Fibroblast of mammary gland (primary cell): ENCODE results near the gene DIP2C.

Experiments
- DNase-seq: peaks from one replicate; pipeline ENCODE4 v3.0.0-alpha.2; 2010; ENCODE audit warnings: low read depth
- H3K4me3 ChIP-seq: 2 replicates; pipeline ENCODE4 v1.5.1; 2011; ENCODE audit warnings: low read depth, mild to moderate bottlenecking, low read length, moderate library complexity; ENCODE audit not compliant: control insufficient read depth
- TF ChIP-seq, protein P1 (sequence below): conservative IDR thresholded peaks from 2 replicates; pipeline ENCODE4 v1.5.1; 2011; ENCODE audit warnings: low read depth, low read length, inconsistent platforms; ENCODE audit not compliant: control insufficient read depth, insufficient read depth

Gene DIP2C

DNA sequence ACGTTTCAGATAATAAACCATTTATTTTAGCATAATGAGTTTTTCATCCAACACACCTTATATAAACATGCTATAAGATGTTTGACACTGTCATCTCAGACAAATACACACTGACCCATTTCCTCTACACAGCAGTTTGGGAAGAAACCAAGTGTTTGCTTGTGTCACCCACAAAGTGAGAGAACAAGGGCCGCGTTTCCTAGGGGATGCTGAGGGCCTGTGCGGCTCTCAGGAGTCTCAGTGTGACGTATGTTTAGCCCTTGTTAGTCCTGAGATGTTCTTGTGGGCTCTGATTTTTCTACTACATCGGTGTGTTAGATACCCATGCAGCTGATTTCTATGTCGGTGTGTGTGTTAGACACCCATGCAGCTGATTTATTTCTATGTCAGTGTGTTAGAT lies 266.3 kb downstream of the DIP2C start:
- DNase-seq, result no peak
- TF ChIP-seq, protein P1, sequence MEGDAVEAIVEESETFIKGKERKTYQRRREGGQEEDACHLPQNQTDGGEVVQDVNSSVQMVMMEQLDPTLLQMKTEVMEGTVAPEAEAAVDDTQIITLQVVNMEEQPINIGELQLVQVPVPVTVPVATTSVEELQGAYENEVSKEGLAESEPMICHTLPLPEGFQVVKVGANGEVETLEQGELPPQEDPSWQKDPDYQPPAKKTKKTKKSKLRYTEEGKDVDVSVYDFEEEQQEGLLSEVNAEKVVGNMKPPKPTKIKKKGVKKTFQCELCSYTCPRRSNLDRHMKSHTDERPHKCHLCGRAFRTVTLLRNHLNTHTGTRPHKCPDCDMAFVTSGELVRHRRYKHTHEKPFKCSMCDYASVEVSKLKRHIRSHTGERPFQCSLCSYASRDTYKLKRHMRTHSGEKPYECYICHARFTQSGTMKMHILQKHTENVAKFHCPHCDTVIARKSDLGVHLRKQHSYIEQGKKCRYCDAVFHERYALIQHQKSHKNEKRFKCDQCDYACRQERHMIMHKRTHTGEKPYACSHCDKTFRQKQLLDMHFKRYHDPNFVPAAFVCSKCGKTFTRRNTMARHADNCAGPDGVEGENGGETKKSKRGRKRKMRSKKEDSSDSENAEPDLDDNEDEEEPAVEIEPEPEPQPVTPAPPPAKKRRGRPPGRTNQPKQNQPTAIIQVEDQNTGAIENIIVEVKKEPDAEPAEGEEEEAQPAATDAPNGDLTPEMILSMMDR, result no peak
- no peak overlapping the region for H3K4me3 ChIP-seq

GRCh38 chr10:422675-423074 lies 266.8 kb downstream of the DIP2C start:
- TF ChIP-seq, protein P1, result no peak
- no peak for DNase-seq
- H3K4me3 ChIP-seq, result no peak overlapping the region

GRCh38 chr10:422241-422640 lies 267.2 kb downstream of the DIP2C start:
- DNase-seq, result no peak
- TF ChIP-seq, protein P1, result no peak
- no peak overlapping the region for H3K4me3 ChIP-seq

GRCh38 chr10:421170-421569 lies 268.3 kb downstream of the DIP2C start:
- TF ChIP-seq, protein P1, result no peak
- no peak overlapping the region for H3K4me3 ChIP-seq
- DNase-seq, result peak; percentile 33

DNA sequence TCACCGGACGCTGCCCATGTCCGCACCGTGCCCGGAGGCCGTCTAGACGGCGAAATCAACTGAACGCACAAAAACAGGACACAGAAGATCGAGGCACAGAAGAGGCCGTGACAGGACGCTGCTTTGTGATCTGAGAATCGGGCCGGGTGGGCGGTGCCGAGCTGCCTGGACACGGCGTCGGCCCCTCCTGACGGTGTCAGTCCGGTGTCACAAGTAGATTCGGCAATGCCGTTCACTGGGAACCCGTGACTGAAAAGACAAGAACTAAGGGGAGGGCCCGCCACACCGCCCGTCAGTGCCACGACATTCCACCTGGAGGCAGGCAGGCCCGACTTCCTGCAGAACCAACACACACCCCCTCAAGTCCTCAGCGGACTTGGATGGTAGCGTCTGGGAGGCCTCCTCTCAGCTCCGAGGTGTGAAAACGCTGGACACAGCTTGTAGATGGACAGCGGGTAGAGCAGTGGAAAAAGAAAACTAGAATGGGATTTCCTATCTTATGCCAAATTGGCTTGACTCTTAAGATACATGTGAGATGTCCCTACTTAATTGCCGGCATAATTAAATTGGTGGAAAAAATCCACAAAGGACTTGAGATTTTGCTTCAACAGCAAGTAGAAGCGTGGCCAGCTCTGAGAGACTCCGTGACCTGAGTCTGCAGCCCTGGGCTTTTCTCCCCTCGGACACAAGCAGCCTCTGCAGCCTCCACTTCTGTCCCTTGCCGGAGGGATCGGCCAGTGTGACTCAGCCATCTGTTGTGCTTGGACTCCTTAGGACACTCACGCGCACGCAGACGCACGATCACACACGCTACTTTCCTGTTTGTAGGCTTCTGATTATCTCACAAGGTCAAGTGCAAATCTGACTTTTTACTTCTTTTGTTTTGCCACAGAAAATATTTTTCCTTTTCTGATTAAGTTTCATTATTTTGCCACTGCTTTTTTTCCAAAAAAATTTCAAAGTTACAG lies 269.0 kb downstream of the DIP2C start:
- TF ChIP-seq, protein P1, result no peak
- peak; percentile 57 for DNase-seq
- no peak overlapping the region for H3K4me3 ChIP-seq

DNA sequence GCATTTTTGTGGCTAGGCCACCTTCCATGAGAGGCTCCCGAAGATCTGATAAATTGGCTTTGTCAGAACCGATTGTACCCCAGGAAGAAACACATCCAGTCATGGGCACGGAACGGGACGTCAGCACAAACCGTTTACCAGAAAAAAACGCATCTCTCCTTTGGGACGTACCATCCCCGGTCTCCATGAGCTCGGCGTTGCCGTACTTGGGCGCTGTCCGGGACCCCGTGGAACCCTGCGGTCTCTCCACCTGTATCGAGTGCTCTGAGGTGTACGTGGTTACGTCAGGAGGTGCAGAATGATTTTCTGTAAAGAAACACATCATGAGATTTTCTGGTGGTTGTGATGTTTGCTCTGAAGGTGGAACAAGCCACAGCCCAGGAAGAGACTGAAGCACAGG lies 270.6 kb downstream of the DIP2C start:
- no peak for DNase-seq
- TF ChIP-seq, protein P1, result no peak
- H3K4me3 ChIP-seq, result no peak overlapping the region

GRCh38 chr10:418226-418625 lies 271.2 kb downstream of the DIP2C start:
- no peak overlapping the region for H3K4me3 ChIP-seq
- no peak for DNase-seq
- TF ChIP-seq, protein P1, result no peak
